ENCODE measurements around the gene MYO10. TPM values are rescaled to one million over a fixed set of nuclear protein-coding genes. Genes with fewer than 3 reads are reported as not detected.

The MYO10 gene
- total RNA-seq, 1 donor from 2014 or later, result 20.0 TPM

DNA sequence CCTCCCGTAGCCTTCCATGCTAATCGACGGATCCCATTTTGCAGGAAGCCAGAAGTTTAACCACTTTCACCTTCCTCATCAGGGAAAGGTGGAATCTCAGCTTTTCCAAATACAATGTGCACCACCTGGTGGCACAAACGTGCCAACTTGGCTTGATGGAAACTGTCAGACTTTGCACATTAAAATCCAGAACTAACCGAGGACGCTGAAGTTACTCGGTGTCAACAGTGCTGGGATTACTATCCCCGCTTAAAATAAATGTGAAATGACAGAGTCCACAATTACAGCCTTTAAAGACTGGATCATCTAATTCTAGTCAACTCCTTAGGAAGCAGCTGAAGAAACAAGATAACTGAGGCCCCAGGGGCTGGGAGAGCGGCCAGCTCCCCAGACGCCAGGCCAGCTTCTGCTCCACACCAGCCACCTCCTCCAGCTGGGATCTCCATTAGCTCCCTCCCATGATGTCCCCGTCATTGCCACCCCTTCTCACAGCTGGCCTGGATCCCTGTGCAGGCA lies 269.1 kb downstream of the MYO10 start:
- no peak overlapping the region for H3K27ac ChIP-seq
- no peaks in the 10 kb centered on the region for H3K4me1 ChIP-seq
- H3K4me3 ChIP-seq, result no peak overlapping the region
- intact Hi-C loops (cut with DNase I), result loop anchor here (5.0 kb wide), 1 partner anchor 180 kb away; no protein-coding TSS in a partner anchor
- TF ChIP-seq CTCF (IDR thresholded peaks at IDR 0.05), result peak in 1 of 3 experiments; percentile 30
- DNase-seq (ENCODE audit: low spot score in 2 of 2), result no peak
- no peaks in the 10 kb centered on the region for H3K27me3 ChIP-seq
- no peaks in the 10 kb centered on the region for H3K36me3 ChIP-seq
- no peaks in the 10 kb centered on the region for H3K9me3 ChIP-seq

DNA sequence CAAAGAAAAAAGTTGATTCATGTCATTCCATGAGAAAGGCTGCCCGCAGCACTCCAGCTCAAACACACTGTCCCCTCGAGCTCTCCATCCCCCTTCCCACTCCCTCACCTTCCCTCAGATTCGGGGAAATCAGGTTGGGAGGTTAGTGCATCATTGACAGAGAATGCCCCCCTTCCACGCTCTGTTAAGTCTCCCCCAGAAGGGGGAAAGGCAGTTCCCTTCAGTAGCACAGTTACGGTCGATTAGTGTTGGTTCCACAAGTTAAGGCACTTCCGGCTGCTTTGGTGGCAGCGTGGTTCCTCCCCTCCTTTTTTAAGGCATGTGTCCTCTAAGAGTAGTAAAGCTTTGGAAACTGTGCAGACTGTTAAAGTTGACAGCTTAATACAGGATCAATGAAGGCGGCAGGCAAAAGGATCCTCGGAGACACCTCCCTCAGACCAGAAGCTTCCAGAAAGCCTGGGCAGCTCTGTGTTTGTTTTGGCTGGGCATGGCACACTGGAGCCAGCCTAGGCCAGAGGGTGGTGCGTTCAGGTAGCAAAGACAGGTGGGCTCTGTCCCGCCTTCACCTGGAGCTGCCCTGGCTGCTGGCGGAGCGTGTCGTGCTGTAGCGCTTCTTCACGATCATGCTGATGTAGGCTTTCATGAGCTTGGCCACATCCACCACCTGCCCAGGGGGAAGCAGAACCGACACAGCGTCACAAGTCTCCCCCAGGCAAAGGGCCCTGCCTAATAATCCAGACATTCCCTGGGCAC lies 269.8 kb downstream of the MYO10 start:
- intact Hi-C loops (cut with DNase I), result loop anchor here (5.0 kb wide), 1 partner anchor 179 kb away; no protein-coding TSS in a partner anchor
- TF ChIP-seq CTCF (IDR thresholded peaks at IDR 0.05), result no peak
- no peak overlapping the region for H3K4me3 ChIP-seq
- no peaks in the 10 kb centered on the region for H3K9me3 ChIP-seq
- no peaks in the 10 kb centered on the region for H3K4me1 ChIP-seq
- no peak overlapping the region for H3K27ac ChIP-seq
- no peaks in the 10 kb centered on the region for H3K36me3 ChIP-seq
- no peak for DNase-seq (ENCODE audit: low spot score in 2 of 2)
- H3K27me3 ChIP-seq, result no peaks in the 10 kb centered on the region

DNA sequence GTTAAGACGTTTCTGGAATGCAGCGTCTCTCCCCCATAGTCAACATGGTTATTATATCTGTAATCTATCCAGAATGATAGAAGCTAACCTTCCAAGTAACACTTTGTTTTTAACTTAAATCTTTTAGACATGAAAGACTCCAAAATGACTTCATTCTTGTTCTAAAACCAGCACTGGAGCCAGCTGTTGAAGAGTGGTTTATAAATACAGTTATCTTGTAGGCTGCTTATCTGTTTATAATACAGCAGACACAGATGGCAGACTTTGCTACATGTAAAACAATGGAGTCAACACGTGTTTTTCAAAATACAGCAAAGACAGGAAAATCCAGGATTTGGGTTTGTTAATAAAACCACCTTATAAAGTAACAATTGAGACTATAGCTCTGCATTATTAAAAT lies 270.5 kb downstream of the MYO10 start:
- no peak overlapping the region for H3K4me3 ChIP-seq
- no peaks in the 10 kb centered on the region for H3K27me3 ChIP-seq
- H3K4me1 ChIP-seq, result no peaks in the 10 kb centered on the region
- no peaks in the 10 kb centered on the region for H3K36me3 ChIP-seq
- no peak for TF ChIP-seq CTCF (IDR thresholded peaks at IDR 0.05)
- H3K27ac ChIP-seq, result no peak overlapping the region
- H3K9me3 ChIP-seq, result no peaks in the 10 kb centered on the region
- intact Hi-C loops (cut with DNase I), result loop anchor here (5.0 kb wide), 1 partner anchor 178 kb away; no protein-coding TSS in a partner anchor
- DNase-seq (ENCODE audit: low spot score in 2 of 2), result no peak

DNA sequence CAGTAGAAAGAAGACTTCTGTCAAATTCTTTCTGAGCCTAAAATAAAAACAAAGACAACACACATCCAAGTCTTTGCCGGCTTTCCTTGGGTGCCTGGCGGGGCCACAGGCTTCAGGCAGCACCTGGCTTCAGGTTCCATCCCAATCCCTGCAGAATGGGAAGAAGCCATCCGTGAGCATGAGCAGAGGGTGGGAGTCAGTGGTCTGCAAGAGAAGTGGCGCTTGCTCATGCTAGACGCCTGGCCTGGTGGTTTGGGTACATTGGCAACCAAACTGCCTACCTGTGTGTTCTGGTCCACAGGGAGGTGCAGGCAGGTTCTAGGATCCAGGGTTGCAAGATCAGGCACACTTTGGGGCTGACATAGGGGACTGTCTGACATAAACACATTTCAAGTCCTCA lies 271.7 kb downstream of the MYO10 start:
- intact Hi-C loops (cut with DNase I), result no loop called here
- H3K27ac ChIP-seq, result no peak overlapping the region
- TF ChIP-seq CTCF (IDR thresholded peaks at IDR 0.05), result no peak

DNA sequence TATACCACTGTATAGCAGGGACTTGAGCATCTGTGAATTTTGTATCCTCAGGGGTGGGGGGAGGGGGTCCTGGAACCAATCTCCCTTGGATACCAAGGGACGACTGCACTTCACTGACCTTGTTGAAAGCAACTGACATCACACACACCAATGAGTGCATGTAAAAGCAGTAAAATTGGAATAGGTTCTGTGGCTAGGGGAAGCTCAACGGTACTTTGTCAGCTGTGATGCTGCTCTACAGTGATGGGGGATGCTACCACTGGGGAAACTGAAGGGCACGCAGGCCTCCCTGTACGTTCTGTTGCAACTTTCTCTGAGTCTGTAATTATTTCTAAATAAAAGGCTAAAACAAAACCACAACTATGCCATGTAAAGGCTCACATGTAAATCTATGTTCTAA lies 272.2 kb downstream of the MYO10 start:
- Histone ChIP-seq H3K27ac (no peak overlapping the region), H3K4me1 (no peaks in the 10 kb centered on the region), H3K9me3 (no peaks in the 10 kb centered on the region), H3K4me3 (no peak overlapping the region), H3K27me3 (no peaks in the 10 kb centered on the region), H3K36me3 (no peaks in the 10 kb centered on the region)
- no peak for TF ChIP-seq CTCF (IDR thresholded peaks at IDR 0.05)
- DNase-seq (ENCODE audit: low spot score in 2 of 2), result no peak
- intact Hi-C loops (cut with DNase I), result no loop called here

More for the DNA sequence above, 271.7 kb downstream of the MYO10 start:
- Histone ChIP-seq H3K27me3 (no peaks in the 10 kb centered on the region), H3K4me3 (no peak overlapping the region), H3K9me3 (no peaks in the 10 kb centered on the region), H3K36me3 (no peaks in the 10 kb centered on the region), H3K4me1 (no peaks in the 10 kb centered on the region)
- no peak for DNase-seq (ENCODE audit: low spot score in 2 of 2)
